ENCODE results near the gene INTU.

GRCh38 chr4:127775843-127776242 lies 143.1 kb downstream of the INTU start:
- no peak for TF ChIP-seq POLR2AphosphoS5 (IDR thresholded peaks at IDR 0.05)
- TF ChIP-seq CTCF (IDR thresholded peaks at IDR 0.05) = no peak
